Right lobe of liver (tissue), 6 donors: ENCODE results near the gene RNF150. TPM values are rescaled to one million over a fixed set of nuclear protein-coding genes. Genes with fewer than 3 reads are reported as not detected.

Experiments used
- ATAC-seq, 4 donors: fragments of 200-7000 bp; cut with Tn5 transposase; one replicate each; pipeline ENCODE4 v1.9.1; 2020; ENCODE audit warnings: mild to moderate bottlenecking in 4 of 4, moderate library complexity in 4 of 4
- DNase-seq, 3 donors: peaks; one replicate each; pipeline ENCODE4 v3.0.0-alpha.2; 2020
- H3K27ac ChIP-seq, 3 donors: fragments of 200-600 bp; one replicate each; pipeline ENCODE4 v1.8.0; 2022
- H3K27me3 ChIP-seq, 2 donors: fragments of 200-600 bp; one replicate each; pipeline ENCODE4 v1.8.0; 2022
- H3K36me3 ChIP-seq, 4 donors: fragments of 200-600 bp; sonication (generic) in 1 of 4; one replicate each; pipeline versions ENCODE4 v1.5.1 to v1.8.0; 2017 to 2022; ENCODE audit warnings: control low read depth in 1 of 4
- H3K4me1 ChIP-seq, 4 donors: fragments of 200-600 bp; sonication (generic) in 1 of 4; one replicate each; pipeline versions ENCODE4 v1.5.1 to v1.8.0; 2017 to 2022; ENCODE audit warnings: control low read depth in 1 of 4
- H3K4me3 ChIP-seq, 3 donors: fragments of 200-600 bp; one replicate each; pipeline ENCODE4 v1.8.0; 2022
- H3K9me3 ChIP-seq, 4 donors: fragments of 200-600 bp; sonication (generic) in 1 of 4; one replicate each; pipeline versions ENCODE4 v1.5.1 to v1.8.0; 2017 to 2022; ENCODE audit warnings: control low read depth in 1 of 4
- POLR2A ChIP-seq: fragments of 450-650 bp; IDR thresholded peaks from one replicate; pipeline ENCODE4 v1.6.1; 2017; ENCODE audit warnings: antibody characterized with exemption, mild to moderate bottlenecking
- WGBS: methylation state at CpG from one replicate; pipeline ENCODE4 v1.1.6; 2018; ENCODE audit warnings: low coverage, low lambda C conversion rate; ENCODE audit not compliant: insufficient coverage; ENCODE audit errors: missing lambda C conversion rate; 5-methylcytosine and 5-hydroxymethylcytosine counted together
- intact Hi-C, 2 donors: fragments of 100-400 bp; cut with DNase I; formaldehyde crosslinking; loops; one replicate each; pipeline versions ENCODE4 v1.11.2 to v1.14.1; 2022
- total RNA-seq, 6 experiments: library from RNA; depleted of rRNA in 2 of 6; stranded (reverse); fragments of >200 nt in 2 of 6; fragmentation: NEBNext Ultra II Directional in 3 of 6; extraction: Animal tissue kit (Norgen Biotek cat#: 25700) in 3 of 6; gene quantifications; one replicate each; pipeline versions ENCODE4 v1.1.0 to v1.2.4, GENCODE V29; 2016 to 2023
- TF ChIP-seq, protein P1 (sequence below), 4 donors: fragments of 200-600 bp in 3 of 4; fragments of 450-650 bp in 1 of 4; IDR thresholded peaks; one replicate each; pipeline versions ENCODE4 v1.5.1 to v1.8.0; 2016 to 2022; ENCODE audit warnings: antibody characterized with exemption in 4 of 4, mild to moderate bottlenecking in 2 of 4
- donor health status: DM: no; HTN: yes; CAD: no.
- donor health status: DM: no; HTN: no; CAD: no.
- donor health status: DM: no; HTN: no; CAD: no.
- donor health status: DM: no; HTN: yes; CAD: no.
- donor health status: DM: no; HTN: yes; CAD: no.

The RNF150 gene
- total RNA-seq, 6 experiments from 2014 or later = 1.2 to 1.8 (median 1.5) TPM

DNA sequence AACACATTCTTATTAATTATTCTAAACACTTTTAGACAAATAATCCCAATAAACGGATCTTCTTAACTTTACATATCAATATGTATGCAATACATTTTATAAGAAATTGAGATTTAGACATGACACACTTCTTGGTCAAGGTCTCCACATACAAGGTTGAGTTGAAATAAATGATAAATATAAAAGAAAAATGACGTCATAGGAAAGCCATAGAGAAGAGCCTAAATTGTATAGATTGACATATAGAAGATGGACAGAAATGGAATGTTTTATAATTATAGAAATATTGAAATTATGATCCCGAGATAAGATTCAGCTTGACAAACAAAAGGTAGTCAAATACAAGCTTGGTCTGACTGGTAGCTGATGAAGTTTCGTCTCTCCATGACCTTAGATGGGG, 87.4 kb downstream of the RNF150 start:
- no peak for TF ChIP-seq POLR2A
- TF ChIP-seq, protein P1, sequence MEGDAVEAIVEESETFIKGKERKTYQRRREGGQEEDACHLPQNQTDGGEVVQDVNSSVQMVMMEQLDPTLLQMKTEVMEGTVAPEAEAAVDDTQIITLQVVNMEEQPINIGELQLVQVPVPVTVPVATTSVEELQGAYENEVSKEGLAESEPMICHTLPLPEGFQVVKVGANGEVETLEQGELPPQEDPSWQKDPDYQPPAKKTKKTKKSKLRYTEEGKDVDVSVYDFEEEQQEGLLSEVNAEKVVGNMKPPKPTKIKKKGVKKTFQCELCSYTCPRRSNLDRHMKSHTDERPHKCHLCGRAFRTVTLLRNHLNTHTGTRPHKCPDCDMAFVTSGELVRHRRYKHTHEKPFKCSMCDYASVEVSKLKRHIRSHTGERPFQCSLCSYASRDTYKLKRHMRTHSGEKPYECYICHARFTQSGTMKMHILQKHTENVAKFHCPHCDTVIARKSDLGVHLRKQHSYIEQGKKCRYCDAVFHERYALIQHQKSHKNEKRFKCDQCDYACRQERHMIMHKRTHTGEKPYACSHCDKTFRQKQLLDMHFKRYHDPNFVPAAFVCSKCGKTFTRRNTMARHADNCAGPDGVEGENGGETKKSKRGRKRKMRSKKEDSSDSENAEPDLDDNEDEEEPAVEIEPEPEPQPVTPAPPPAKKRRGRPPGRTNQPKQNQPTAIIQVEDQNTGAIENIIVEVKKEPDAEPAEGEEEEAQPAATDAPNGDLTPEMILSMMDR (IDR thresholded peaks at IDR 0.05) = no peak
- no peaks in the 10 kb centered on the region for H3K36me3 ChIP-seq
- intact Hi-C loops = no loop called here
- H3K27me3 ChIP-seq = no peaks in the 10 kb centered on the region
- no peaks in the 10 kb centered on the region for H3K9me3 ChIP-seq
- 49% methylated on average over 4 of the region's 4 CpGs for WGBS
- H3K4me3 ChIP-seq = no peak overlapping the region
- H3K4me1 ChIP-seq = no peaks in the 10 kb centered on the region
- ATAC-seq (no peak), DNase-seq (no peak)
- no peak overlapping the region for H3K27ac ChIP-seq

DNA sequence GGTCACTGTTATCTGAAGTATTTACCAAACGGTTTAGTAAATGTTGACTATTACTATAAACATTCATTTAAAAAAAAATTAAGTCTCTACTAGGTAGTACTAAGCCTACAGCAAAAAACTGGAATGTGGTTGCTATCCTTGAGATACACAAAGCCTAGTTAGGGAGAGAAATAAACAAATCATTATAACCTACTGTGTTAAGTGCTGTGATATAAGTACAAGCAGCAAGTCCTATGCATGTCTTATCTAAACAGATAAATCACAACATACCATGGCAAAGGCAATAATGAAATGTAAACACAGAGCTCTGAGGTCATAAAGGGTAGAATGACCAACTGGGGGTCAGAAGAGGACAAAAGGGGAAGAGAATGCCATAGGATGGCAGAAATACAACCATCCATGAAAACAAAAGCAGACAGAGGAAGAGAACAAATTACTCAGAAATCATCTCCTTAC, 92.2 kb downstream of the RNF150 start:
- ATAC-seq (no peak), DNase-seq (no peak)
- intact Hi-C loops = no loop called here
- H3K4me3 ChIP-seq = no peak overlapping the region
- no peaks in the 10 kb centered on the region for H3K27me3 ChIP-seq
- no peaks in the 10 kb centered on the region for H3K4me1 ChIP-seq
- no peak overlapping the region for H3K27ac ChIP-seq
- no peaks in the 10 kb centered on the region for H3K9me3 ChIP-seq
- 26% methylated on average over 1 of the region's 1 CpG for WGBS
- no peaks in the 10 kb centered on the region for H3K36me3 ChIP-seq
- TF ChIP-seq POLR2A = no peak

DNA sequence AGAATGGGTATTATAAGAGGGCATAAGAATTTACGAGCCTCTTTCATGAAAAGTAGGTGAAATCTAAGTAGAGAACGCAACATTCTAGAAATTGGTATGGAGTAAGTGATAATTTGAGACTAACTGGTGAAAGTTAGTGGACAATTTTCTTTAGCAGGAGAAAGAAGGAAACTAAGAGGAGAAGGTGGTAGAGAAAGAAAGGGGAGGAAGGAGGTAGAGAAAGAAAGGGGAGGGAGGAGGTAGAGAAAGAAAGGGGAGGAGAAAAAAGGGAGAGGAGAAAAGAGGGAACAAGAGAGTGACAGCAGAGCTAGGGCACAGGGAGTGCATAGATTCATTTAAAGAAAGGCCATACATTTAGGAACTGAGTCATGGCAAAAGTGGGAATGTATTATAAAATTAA, 94.1 kb downstream of the RNF150 start:
- Histone ChIP-seq H3K9me3 (no peaks in the 10 kb centered on the region), H3K4me1 (no peaks in the 10 kb centered on the region), H3K36me3 (no peaks in the 10 kb centered on the region), H3K4me3 (no peak overlapping the region), H3K27ac (no peak overlapping the region), H3K27me3 (no peaks in the 10 kb centered on the region)
- DNase-seq (no peak), ATAC-seq (no peak)
- intact Hi-C loops = no loop called here
- TF ChIP-seq, protein P1 (IDR thresholded peaks at IDR 0.05) = no peak
- no peak for TF ChIP-seq POLR2A
- WGBS = 75% methylated on average over 2 of the region's 2 CpGs

DNA sequence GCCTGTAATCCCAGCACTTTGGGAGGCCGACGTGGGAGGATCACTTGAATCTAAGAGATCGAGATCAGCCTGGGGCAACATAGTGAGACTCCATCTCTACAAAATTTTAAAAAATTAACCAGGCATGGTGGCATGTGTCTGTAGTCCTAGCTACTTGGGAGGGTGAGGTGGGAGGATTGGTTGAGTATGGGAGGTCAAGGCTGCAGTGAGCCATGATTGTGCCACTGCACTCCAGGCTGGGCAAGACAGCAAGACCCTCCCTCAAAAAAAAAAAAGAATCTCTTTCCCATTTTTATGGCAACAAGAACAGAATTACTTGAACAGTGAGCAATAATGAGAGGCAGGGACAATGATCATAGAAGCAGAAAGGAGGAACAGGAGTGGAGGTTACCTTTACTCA, 94.8 kb downstream of the RNF150 start:
- Histone ChIP-seq H3K4me3 (no peak overlapping the region), H3K9me3 (no peaks in the 10 kb centered on the region), H3K27ac (no peak overlapping the region), H3K4me1 (no peaks in the 10 kb centered on the region), H3K27me3 (no peaks in the 10 kb centered on the region), H3K36me3 (no peaks in the 10 kb centered on the region)
- 70% methylated on average over 3 of the region's 3 CpGs for WGBS
- TF ChIP-seq POLR2A = no peak
- TF ChIP-seq, protein P1 (IDR thresholded peaks at IDR 0.05) = no peak
- DNase-seq = no peak
- intact Hi-C loops = no loop called here
- ATAC-seq = no peak

DNA sequence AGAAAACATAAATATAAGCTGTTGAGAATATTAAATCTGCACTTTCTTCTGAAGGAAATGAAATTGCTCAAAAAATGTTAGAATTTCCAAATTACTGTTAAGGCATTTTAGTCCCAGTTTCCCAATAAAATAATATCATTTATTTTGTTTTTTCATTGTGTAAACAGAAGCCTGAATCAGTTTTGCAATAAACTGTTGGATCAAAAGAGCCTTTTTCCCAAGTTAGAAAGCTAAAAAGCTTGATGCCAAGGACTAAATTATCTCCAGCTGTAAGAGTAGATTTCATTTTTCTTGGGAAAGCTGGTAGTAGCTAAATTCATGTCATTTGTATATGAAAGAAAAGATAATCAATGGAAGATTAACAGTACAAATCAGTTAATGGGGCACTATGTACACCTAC, 95.8 kb downstream of the RNF150 start:
- Histone ChIP-seq H3K9me3 (no peaks in the 10 kb centered on the region), H3K4me3 (no peak overlapping the region), H3K36me3 (no peaks in the 10 kb centered on the region), H3K27ac (no peak overlapping the region), H3K27me3 (no peaks in the 10 kb centered on the region), H3K4me1 (no peaks in the 10 kb centered on the region)
- no peak for ATAC-seq
- DNase-seq = no peak
- intact Hi-C loops = no loop called here
- TF ChIP-seq, protein P1 (IDR thresholded peaks at IDR 0.05) = no peak
- TF ChIP-seq POLR2A = no peak
